Hair follicle dermal papilla cell (primary cell): Measurements from ENCODE around the gene XXYLT1. TPM values are rescaled to one million over a fixed set of nuclear protein-coding genes. Genes with fewer than 3 reads are reported as not detected.
A peak's percentile ranks its signal among the peaks of the same experiment; 100 is the strongest.

Experiments used
- small RNA-seq: library from RNA; depleted of rRNA; stranded (forward); fragments of <200 nt; gene quantifications from one replicate; pipeline ENCODE3, GENCODE V24; 2012
- total RNA-seq: library from RNA; depleted of rRNA; stranded (reverse); fragments of >200 nt; gene quantifications from 2 replicates; pipeline ENCODE4 v1.2.3, GENCODE V29; 2012

XXYLT1 gene, protein sequence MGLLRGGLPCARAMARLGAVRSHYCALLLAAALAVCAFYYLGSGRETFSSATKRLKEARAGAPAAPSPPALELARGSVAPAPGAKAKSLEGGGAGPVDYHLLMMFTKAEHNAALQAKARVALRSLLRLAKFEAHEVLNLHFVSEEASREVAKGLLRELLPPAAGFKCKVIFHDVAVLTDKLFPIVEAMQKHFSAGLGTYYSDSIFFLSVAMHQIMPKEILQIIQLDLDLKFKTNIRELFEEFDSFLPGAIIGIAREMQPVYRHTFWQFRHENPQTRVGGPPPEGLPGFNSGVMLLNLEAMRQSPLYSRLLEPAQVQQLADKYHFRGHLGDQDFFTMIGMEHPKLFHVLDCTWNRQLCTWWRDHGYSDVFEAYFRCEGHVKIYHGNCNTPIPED
- 27.2 and 28.1 TPM in 2 replicates for total RNA-seq

GRCh38 chr3:195270817-195271409, at the start of gene XXYLT1:
Gene XXYLT1, minus strand, starts transcription at chr3:195271159. Its CDS starts 101 bp downstream, at chr3:195271058.

Small RNAs within 50 kb of the gene (small RNA-seq; reads per million reads assigned to genes)
- not detected for gene MIR3137
- not detected for gene RN7SL36P
- gene RNU6-25P = 1.6 reads per million, percentile 38 among the genes with 10 or more reads in this experiment

Other genes starting within 250 kb of the XXYLT1 start
- 67.9 and 90.9 TPM in 2 replicates for gene ACAP2, start 171.9 kb upstream of the XXYLT1 start, total RNA-seq